SU-DHL-6 (cell line): ENCODE measurements around the gene RETREG1.

ENCODE experiments used
- EZH2phosphoT487 ChIP-seq: fragments of 200-600 bp; sonication (generic), shearing (Covaris generic); conservative IDR thresholded peaks from 2 replicates; pipeline ENCODE4 v1.6.1; 2018; ENCODE audit warnings: mild to moderate bottlenecking, antibody characterized with exemption, low read length, moderate library complexity, mixed read lengths
- TF ChIP-seq, protein P1 (sequence below): fragments of 200-600 bp; sonication (generic); IDR thresholded peaks from one replicate; pipeline ENCODE4 v1.5.1; 2017; ENCODE audit warnings: antibody characterized with exemption, mild to moderate bottlenecking, low read length, moderate library complexity; ENCODE audit not compliant: insufficient read depth, poor library complexity, severe bottlenecking

- TF ChIP-seq, protein P1, sequence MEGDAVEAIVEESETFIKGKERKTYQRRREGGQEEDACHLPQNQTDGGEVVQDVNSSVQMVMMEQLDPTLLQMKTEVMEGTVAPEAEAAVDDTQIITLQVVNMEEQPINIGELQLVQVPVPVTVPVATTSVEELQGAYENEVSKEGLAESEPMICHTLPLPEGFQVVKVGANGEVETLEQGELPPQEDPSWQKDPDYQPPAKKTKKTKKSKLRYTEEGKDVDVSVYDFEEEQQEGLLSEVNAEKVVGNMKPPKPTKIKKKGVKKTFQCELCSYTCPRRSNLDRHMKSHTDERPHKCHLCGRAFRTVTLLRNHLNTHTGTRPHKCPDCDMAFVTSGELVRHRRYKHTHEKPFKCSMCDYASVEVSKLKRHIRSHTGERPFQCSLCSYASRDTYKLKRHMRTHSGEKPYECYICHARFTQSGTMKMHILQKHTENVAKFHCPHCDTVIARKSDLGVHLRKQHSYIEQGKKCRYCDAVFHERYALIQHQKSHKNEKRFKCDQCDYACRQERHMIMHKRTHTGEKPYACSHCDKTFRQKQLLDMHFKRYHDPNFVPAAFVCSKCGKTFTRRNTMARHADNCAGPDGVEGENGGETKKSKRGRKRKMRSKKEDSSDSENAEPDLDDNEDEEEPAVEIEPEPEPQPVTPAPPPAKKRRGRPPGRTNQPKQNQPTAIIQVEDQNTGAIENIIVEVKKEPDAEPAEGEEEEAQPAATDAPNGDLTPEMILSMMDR = no peak
- no peak for TF ChIP-seq EZH2phosphoT487
Measured at GRCh38 chr5:16628376-16628775, 11.6 kb upstream of the RETREG1 start.
